DMS153 (cell line): ENCODE results near the gene TNFRSF25.
"Not testable (repeated sequence)": the region's sequence is repeated elsewhere in the genome, so short reads cannot be mapped to it uniquely, and the experiment has no call there.

ENCODE experiments used
- DNase-seq: peaks from one replicate; lab custom pipeline; 2025; lab: John Stamatoyannopoulos, UW

Gene TNFRSF25

DNA sequence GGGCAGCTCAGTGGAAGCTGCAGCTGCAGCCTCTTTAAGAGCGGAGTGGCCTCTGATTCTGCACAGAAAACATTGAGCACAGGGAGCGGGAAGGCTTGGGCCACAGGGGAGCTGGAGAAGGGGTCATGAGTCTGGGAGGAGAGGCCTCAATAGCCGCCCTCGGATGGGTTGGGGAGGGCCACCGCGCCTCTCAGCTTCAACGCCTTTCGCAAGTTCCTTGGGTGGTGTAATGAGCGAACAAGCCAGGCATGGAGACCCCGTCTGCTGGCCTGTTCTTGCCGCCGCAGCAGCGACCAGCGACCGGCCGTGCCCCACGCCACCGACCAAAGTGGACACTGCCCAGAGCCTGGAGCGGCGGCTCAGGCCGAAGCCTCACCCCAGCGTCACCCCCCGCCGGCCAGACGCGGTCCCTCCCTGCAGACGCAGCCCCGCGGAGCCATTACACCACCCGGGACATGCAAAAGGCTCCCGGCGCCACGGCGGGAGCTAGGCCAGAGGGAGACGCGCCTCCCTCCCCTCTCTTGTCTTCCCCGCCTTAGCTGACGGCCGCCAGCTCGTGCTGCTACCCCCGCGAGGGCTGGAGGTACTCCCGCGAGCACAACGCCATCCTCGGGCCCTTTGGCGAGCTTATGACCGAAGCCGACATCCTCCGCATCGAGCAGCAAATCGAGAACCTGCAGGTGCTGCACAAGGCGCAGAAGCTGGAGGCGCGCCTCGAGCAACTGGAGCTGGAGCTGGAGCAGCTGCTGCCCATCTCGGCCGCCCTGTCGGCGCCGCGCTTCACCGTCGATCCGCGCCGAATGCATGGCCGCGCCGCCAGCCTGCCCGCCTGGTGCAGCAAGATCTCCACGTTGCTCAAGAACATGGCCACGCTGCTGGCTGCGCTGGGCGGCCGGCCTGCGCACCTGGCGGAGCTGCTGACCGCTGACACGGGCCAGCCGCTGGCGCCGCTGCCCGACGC, 11.8 kb downstream of the TNFRSF25 start:
- not testable (repeated sequence) for DNase-seq

DNA sequence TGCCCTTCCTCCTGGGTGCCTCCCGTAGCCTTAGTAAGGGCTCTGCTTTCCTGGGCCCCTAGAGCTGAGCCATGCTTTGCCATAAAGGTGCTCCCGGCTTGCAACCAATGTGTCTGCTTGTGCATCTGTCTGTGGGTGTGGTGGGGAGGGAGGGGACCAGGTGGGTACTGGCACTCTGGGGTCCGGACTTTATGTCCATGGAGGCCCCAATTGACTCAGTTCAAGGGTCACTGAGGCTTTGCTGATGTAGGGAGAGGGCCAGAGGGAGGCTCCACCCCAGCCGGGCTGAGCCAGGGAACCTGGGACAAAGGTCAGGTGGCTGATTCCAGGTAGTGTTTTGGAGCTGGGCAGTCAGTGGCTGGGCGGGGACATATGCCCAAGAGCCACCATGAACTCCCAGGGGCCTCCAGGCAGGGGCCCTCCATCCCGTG, 15.0 kb downstream of the TNFRSF25 start:
- DNase-seq: no peak

DNA sequence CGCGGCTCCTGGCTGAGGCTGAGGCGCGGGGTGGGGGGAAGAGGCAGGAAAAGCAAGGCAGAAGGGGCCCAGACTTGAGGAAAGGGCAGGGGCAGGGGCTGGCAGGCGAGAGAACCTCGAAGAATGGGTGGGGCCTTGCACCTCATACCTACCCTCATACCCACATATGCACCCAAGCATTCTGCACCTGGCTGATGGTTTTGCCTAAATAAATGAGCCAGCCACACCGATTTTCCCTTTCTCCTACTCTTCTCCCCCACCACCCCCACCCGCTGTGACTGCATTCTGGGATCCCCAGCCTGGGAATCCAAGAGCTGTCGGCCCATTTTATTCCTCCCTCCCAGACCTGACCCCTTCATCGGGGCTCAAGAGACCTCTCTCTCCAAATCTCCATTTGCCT, 15.5 kb downstream of the TNFRSF25 start:
- DNase-seq: not testable (repeated sequence)

DNA sequence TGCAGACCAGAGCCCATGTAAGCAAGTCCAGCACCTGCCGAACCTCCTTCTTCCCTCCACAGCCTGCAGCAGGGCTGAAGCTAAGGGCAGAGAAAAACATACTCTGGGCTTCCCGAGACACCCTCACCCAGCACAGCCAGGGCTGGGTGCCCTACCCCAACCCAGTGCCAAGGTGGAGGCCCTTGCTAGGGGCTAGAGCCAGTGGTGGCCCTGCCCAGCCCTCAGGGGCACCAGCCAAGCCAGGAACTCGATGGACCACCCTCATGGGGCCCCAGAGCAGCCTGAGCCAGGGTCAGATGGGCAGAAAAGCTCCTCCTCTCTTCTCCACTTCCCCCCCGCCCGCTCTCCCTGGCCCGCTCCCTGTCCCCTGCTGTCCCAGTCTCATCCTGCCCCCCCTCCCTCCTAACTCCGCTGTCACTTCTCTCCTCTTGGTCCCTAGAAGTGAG, 15.9 kb downstream of the TNFRSF25 start:
- no peak for DNase-seq

DNA sequence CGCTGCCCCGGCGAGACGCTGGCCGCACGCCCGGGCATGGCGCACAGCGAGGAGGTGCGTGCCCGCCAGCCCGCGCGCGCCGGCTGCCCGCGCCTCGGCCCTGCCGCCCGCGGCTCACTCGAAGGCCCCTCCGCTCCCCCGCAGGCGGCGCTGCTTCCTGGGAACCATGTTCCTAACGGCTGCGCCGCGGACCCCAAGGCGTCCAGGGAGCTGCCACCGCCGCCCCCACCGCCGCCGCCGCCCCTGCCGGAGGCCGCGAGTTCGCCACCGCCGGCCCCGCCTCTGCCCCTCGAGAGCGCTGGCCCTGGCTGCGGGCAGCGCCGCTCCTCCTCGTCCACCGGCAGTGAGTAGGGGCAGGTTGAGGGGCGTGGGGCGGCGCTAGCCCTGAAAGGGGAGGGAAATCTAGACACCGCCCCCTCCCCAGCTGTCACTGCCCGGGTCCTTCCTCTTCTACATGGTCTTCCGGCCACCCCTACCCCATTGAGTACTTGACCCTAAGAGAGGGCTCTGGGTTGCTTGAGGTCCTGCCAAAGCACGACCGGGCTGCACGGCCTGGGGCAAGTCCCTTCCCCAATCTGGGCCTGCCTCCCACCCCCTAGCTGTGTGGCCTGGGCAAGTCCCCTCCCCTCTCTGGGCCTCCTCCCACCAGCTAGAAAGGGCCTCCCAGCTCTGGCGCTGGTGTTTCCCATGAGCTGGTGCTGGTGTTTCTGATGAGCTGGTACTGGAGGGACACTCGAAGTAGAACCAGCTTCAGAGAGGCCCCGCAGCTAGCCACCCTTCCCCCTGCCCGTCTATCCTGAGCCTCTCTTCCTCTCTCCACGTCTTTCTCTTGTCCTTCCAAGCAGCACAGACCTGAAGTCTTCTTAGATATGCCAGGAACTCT, 17.0 kb downstream of the TNFRSF25 start:
- DNase-seq: no peak

- DNase-seq: peak; percentile 70
Measured at GRCh38 chr1:6447818-6448748, 17.9 kb downstream of the TNFRSF25 start.

- DNase-seq: no peak
Measured at GRCh38 chr1:6447016-6447817, 18.8 kb downstream of the TNFRSF25 start.

GRCh38 chr1:6446665-6447015, 19.3 kb downstream of the TNFRSF25 start:
- DNase-seq: no peak

DNA sequence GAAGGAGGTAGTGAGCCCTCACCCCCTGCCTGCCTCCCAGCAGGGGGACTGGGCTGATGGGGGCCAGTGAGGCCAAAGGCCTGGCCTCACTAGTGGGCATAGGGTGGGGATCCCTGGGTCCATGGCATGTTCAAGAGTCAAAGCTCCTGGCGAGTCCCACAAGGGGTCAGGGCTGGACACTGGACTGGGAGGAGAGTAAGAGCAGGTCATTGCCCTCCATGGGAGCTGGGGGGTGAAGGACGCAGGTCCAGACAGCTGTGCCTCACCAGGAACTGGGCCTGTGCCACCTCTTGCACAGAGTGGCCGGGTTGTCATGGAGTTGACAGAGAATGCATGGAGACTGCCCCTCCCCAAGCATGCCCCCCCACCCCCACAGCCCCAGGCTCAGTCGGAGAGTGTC, 20.0 kb downstream of the TNFRSF25 start:
- DNase-seq: not testable (repeated sequence)

DNA sequence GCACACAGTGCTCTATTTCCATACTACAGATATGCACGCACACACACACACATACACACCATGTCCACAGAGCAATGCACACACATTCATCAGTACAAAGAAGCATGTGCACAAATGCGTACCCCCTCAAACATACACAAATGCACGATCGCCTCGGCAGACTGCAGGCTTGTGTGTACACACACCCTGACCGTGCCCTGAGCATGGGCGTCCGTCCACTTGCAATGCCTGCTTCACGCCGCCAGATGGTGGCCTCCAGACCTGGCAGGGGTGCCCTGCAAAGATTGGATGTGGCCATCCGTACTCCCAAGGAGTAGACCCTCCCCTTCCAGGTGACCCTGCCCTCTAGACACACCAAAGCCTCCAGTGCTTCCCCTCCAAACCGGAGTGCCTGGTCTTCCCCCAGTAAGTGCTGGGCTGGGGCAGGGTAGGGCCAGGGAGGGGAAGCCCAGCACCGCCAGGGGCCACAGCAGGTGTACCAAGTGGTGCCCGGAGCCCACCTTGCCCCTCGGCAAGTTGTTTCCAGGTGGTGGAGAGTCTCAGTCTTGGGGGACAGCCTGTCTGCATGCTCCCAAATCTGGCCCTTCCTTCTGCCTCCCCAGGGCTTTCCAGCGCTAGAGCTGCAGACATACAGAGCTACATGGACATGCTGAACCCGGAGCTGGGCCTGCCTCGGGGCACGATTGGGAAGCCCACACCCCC, 20.8 kb downstream of the TNFRSF25 start:
- DNase-seq: peak; percentile 16

GRCh38 chr1:6444377-6444776, 21.6 kb downstream of the TNFRSF25 start:
- DNase-seq: no peak

GRCh38 chr1:6443339-6444115, 22.4 kb downstream of the TNFRSF25 start:
- DNase-seq: no peak

- no peak for DNase-seq
Measured at GRCh38 chr1:6441586-6441985, 24.4 kb downstream of the TNFRSF25 start.

DNA sequence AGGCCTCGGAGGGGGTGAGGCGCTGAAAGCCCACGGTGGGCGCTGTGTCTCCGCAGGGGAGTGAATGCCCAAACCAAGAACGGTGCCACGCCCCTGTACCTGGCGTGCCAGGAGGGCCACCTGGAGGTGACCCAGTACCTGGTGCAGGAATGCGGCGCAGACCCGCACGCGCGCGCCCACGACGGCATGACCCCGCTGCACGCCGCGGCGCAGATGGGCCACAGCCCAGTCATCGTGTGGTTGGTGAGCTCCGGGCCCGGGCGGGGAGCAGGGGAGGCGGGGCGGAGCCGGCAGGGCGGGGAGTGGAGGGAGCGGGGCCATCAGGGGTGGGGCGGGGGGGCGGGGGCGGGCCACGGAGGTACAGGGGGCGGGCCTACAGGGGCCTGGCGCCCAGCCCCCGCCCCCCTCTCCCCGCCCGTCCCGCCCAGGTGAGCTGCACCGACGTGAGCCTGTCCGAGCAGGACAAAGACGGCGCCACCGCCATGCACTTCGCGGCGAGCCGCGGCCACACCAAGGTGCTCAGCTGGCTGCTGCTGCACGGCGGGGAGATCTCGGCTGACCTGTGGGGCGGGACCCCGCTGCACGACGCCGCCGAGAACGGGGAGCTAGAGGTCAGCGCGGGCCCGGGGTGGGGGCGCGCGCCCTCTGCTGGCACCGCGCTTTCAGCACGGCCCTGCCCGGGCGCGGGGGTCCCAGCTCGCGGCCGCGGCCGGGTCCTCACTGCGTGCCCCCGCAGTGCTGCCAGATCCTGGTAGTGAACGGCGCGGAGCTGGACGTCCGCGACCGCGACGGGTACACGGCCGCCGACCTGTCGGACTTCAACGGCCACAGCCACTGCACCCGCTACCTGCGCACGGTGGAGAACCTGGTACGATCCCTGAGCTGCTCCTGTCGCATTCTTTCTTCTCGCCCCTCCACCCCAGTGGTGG, 25.5 kb downstream of the TNFRSF25 start:
- DNase-seq: no peak

DNA sequence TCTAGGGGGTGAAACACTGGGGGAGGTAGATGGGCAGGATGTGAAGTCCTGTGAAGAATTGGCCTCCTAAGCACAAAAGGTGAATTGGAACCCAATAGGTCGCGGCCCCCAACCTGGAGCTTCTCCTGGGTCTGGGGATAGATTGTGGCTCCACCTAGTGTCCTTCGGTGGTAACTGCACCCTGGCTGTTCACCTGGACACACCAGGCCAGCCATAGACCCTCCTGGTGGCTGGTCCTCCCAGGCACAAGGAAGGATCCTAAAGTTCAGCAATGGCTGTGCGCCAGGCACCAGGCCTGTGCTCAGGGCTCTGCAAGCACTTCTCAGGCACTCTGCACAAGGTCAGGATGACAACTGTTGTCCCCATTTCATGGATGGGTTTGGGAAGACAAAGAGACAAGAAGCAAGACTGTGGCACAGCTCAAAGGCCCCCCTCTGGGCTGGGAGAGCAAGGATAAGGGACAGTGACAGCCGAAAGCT, 27.9 kb downstream of the TNFRSF25 start:
- peak; percentile 40 for DNase-seq

DNA sequence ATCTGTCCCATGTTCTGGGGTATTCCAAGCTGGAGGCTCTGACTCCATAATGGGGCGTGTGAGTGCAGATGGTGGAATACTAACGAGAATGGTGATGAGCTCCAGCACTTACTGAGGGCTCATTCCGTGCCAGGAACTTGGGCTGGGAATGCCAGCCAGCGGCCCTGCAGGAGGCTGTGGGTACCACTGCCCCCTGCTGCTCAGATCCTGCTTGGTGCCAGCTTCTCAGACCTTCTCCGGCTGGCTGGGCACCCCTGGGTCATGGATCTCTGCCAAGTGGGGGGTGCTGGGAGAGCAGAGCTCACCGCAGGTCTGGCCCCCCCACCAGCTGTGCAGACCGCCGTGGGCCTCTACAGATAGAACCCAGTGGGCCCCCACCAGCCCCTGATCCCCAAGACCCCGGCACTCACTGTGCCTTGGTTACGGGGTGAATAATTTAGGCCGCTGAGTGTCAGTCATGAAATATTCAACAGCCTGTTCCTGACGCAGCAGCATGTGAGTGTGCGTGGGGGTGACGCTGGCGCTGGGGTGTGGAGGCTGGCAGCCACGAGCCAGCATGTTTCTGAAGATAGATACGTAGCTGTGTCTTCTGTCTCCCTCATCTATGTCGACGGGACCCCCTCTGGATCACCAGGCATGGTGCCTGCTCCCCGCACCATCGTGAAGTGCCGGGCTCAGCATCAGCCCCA, 28.8 kb downstream of the TNFRSF25 start:
- DNase-seq: peak; percentile 35

DNA sequence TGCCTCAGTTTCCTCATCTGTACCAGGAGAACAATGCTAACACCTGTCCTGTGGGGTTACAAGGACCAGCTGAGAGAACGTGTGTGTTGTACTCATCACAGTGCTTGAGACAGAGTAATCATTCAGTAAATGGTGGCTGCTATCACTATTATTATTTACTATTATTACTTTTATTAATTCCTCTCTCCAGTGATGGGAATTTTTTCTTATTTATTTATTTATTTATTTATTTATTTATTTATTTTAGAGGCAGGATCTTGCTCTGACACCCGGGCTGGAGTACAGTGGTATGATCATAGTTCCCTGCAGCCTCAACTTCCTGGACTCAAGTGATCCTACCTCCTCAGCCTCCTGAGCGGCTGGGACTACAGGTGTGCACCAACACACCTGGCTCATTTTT, 29.7 kb downstream of the TNFRSF25 start:
- not testable (repeated sequence) for DNase-seq
